OCI-M2 (cell line): ENCODE data around the gene HPSE.

ENCODE experiments used
- DNase-seq: peaks from one replicate; lab custom pipeline; 2025; ENCODE audit not compliant: unreplicated experiment; lab: John Stamatoyannopoulos, UW

The HPSE gene

DNA sequence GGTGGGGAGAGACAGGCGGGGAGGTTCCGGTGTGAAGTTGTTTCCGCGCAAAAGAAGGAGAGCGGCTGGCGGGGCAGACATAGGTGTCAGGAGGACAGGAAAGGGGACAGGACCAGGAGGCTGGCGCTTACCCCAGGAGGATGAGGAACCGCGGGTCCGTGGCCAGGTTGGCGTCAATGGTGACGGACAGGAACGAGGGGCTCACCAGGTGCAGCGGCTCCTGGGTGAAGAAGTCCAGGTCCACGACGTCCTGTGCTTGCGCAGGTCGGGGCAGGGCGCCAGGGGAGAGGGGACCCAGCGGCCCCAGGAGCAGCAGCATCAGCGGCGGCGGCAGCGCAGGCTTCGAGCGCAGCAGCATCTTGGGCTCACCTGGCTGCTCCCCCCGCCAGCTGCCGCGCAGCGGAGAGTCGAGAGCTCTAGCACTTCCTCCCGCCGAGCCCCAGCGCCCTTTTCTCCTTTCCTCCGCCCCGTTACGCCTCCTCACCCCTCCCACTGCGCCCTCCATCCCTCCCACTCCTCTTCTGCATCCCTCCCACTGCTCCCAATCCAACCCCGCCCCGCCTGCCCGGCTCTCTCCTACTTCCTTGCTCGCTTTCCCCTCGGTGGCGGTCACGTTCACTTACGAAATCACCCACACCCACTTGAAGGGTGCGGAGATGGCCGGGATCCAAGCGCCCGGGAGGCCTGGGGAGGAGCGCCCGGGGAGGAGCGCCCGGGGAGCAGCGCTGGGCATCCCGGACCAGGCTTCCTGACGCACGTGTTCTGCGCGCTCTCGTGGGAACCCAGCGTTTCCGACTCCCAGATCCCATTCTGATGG is at the start of gene HPSE:
Gene HPSE (minus strand): TSS at position 424 of the 817 bp plus-strand sequence. CDS start 66 bp downstream, at position 358.
- no peak for DNase-seq

- no peak for DNase-seq
Measured at GRCh38 chr4:83382850-83383249, 48.2 kb upstream of the HPSE start.

GRCh38 chr4:83381173-83381572 is 46.5 kb upstream of the HPSE start:
- DNase-seq: no peak

GRCh38 chr4:83378419-83378818 is 43.8 kb upstream of the HPSE start:
- DNase-seq: no peak

DNA sequence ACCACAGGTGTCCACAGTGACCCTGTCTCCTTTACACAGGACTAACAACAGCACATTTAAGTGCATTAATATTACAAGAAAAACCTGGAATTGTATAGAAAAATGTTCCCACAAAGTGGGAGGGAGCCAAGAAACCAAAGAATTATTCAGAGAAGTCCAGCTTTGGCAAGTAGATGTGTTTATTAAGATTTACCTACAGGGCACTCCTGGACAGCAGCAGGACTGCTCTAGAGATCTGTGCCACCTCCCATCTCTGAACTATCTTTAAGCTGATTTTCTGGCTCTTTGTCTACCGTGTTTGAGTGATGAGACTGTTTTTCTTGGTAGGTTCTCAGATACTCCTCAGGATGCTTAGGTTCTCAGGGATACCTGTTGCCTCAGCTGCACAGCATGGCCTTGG is 38.3 kb upstream of the HPSE start:
- DNase-seq: no peak

GRCh38 chr4:83371936-83372335 is 37.3 kb upstream of the HPSE start:
- no peak for DNase-seq

DNA sequence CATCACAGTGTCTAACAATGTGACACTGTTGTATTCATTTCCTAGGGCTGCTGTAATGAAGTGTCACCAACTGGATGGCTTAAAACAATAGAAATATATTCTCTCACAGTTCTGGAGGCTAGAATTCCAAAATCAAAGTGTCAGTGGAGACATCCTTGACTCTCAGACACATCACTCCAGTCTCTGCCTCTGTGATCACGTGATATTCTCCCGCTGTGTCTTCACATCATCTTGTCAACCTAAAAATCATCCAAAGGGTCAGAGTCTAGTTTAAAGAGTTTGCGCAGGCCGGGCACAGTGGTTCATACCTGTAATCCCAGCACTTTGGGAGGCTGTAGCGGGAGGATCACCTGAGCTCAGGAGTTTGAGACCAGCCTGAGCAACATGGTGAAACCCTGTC is 36.6 kb upstream of the HPSE start:
- no peak for DNase-seq

- DNase-seq: no peak
Measured at GRCh38 chr4:83370640-83370906, 35.9 kb upstream of the HPSE start.

DNA sequence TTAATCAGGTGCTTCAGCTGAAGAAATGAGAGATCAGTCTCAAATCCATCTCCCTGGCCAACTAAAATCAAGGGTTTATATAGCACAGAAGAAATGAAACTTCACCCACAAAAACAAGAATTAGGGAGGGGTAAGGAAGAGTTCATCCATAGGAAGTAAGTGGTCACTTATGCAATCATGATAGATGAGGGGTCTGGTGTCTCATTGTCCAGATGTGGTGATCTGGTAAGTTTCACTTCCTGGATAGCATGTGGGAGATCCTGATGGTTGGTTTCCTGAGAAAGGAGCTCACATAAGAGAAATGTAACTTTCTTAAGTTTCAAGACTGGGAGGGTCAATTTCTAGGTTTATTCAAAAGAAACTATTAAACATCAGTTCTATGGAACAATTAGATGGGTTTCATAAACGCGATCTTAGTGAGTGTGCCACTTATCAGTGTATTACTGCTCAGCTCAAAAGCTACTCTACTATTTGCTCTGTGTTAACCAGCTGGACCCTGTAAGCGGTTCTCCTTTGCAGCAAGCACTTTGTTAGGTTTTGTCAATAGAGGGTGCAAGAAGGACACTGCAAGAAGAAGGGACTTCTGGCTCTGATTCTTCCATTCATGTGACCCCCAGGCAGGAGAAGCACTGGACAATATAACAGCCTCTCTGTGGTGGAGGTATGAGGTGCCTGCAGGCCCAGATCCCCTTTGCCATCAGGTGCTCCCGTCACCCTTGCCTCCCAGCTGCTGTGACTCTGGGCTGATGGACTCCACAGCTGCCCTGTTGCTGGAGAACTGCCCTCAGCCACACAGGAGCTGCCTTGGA is 35.4 kb upstream of the HPSE start:
- no peak for DNase-seq

GRCh38 chr4:83364312-83364711 is 29.7 kb upstream of the HPSE start:
- no peak for DNase-seq

GRCh38 chr4:83362492-83363329 is 28.1 kb upstream of the HPSE start:
- no peak for DNase-seq

GRCh38 chr4:83361416-83362103 is 26.9 kb upstream of the HPSE start:
- no peak for DNase-seq

GRCh38 chr4:83360018-83360417 is 25.4 kb upstream of the HPSE start:
- DNase-seq: no peak

- no peak for DNase-seq
Measured at GRCh38 chr4:83358410-83358809, 23.8 kb upstream of the HPSE start.

DNA sequence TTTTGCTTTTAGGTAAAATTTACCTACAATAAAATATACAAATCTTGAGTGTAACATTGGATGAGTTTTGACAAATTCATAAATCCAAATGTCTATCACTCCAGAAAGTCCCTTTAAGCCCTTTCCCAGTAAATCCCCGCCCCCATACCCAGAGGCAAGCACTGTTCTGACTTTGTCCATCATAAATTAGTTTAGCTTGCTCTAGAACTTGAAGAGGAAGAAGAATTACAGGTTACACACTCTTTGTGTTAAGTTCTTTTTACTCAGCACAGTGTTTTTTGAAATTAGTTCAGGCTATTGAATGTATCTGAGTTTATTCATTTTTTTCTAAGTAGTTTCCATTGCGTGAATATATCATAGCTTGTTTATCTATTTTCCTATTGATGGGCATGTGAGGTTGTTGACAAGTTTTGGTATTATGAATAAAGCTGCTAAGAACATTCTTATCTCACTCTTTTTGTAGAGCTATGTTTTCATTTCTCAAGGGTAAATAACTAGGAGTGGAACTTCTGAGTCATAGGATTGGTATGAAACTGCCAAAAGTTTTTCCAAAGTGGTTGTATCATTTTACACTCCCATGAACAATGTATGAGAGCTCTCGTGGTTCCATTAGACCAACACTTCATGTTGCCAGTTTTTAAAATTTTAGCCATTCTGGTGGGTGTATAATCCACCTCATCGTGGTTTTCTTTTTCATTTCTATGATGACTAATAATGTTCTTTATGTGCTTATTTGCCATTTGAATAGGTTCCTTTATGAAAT is 22.4 kb upstream of the HPSE start:
- DNase-seq: peak; percentile 55

DNA sequence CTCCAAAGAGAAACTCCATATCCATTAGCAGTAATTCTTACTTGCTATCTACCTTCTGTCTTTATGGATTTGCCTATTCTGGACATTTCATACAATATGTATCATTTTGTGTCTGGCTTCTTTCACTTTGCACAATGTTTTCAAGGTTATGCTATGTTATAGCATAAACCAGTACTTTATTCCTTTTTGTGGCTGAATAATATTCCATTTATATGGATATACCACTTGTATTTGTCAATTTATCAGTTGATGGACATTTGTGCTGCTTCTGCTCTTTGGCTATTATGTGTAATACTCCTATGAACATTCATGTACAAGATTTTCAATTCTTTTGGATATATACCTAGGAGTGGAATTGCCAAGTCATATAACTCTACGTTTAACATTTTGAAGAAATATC is 18.9 kb upstream of the HPSE start:
- no peak for DNase-seq

GRCh38 chr4:83348074-83348473 is 13.4 kb upstream of the HPSE start:
- no peak for DNase-seq

DNA sequence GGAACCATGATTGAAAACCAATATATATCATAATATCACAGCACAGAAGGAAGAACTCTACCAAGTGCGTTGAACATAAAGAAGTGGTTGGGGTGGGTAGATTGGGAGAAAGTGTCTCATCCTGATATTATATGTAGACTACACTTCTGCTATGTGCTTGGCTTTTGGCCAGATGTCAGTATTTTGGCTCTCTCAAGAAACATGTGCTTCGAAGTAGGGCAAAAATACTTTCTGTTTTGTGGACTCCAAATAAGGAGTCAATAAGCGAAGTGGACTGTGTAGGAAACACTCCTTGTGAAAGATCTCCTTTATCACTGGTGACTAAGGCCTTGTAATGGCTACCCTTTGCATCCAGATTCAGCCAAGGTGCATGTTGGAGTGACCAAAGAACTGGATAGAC is 7.8 kb upstream of the HPSE start:
- DNase-seq: no peak

GRCh38 chr4:83340692-83341343 is 6.2 kb upstream of the HPSE start:
- no peak for DNase-seq

DNA sequence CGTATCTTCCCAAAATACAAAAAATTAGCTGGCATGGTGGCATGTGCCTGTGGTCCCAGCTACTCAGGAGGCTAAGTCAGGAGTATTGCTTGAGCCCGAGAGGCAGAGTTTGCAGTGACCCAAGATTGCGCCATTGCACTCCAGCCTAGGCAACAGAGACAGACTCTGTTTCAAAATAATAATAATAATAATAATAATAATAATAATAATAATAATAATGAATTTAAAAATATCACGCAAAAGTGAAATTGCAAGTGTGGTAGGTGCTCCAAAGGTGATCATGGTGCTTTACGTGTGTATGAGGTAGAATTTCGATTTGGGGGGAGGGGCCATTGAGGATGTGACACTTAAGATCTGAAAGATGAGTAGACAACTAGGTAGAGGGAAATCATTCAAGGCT is 4.9 kb upstream of the HPSE start:
- no peak for DNase-seq
